T-helper 9 cell (primary cell): ENCODE results near the gene UFC1.

Source experiments
- DNase-seq: peaks from one replicate; pipeline ENCODE4 v3.0.0-alpha.2; 2020

UFC1 gene

GRCh38 chr1:161137881-161138280 lies 15.9 kb upstream of the UFC1 start:
- no peak for DNase-seq

- no peak for DNase-seq
These were observed 15.3 kb upstream of the UFC1 start for GRCh38 chr1:161138431-161138830.

- no peak for DNase-seq
These were observed 14.0 kb upstream of the UFC1 start for GRCh38 chr1:161139766-161140165.

- no peak for DNase-seq
These were observed 12.9 kb upstream of the UFC1 start for GRCh38 chr1:161140755-161141400.

DNA sequence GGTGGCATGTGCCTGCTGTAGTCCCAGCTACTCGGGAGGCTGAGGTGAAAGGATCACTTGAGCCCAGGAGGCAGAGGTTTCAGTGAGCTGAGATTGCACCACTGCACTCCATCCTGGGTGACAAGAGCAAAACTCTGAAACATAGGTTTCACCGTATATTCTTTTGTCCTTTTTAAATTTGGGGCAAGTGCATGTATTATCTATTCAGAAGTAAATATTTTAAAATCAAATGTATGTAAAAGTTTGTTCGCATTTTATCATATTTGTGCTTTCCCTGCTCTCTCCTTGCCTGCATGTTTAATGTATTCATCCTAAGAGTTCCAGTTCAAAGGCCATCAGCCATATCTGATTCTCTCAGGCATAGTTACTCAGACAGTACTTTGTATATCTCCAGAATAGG lies 7.9 kb upstream of the UFC1 start:
- DNase-seq, result no peak

GRCh38 chr1:161153176-161153575 lies 602 bp upstream of the UFC1 start:
- DNase-seq, result no peak

DNA sequence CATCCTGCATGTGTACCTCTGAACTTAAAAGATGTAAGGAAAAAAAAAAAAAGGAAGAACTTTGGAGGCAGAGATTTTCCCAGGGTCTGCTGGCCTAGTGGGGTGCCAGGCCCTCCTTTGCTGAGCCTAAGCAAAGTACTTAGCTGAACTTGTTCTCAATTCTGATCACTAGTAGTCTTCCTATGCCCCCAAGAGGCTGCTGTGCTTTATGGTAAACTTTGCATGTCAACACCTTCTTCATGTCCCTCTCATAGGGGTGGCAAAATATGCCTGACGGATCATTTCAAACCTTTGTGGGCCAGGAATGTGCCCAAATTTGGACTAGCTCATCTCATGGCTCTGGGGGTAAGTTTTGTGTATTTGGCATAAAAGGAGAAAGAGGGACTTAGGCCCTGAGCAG lies 4.1 kb downstream of the UFC1 start:
- DNase-seq, result no peak

GRCh38 chr1:161158316-161159010 lies 4.7 kb downstream of the UFC1 start:
- DNase-seq, result no peak

DNA sequence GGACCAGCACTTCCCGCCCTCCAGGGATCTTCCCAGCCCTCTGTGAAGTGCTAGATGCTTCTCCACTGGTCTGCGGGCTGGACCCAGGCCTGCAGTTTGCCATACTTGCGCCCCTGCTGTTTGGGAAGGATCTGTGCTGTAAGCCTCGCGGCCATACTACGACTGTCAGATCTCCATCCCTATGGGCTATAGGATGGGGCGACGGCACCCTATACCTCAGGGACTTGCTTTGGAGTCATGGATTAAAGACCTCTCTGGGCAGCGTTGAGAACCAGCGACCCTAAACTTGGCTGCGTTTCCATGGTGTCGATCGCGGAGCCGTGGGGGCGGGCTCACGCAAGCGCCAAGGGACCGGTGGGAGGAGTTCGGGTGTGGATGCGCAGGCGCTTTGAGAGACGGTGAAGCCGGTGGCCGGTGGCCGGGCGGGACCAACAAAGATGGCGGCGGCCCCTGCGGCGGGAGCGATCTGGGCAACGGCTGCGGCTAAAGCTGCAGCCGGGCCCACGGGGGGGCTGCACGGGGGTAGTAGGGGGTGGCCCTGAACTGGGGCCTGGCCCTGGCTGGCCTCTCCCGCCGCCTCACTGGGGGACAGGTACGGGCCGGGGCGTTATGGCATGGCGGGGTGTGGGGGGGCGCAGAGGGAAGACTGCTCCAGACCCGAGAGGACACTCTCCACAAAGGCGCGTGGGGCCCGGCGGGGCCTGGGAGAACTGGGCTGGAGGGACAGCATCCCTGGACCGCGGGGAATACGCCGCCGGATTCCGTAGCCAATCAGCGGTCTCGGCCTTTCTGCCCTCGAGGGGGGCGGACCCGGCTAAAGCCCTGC lies 5.5 kb downstream of the UFC1 start, which contains the start of gene USP21:
USP21 (plus strand) TSS at position 414 of the 826 bp plus-strand sequence. CDS start 1,141 bp downstream, outside the sequence.
- peak; percentile 86 for DNase-seq

- DNase-seq, result no peak
These were observed 6.1 kb downstream of the UFC1 start for GRCh38 chr1:161159913-161160243.

DNA sequence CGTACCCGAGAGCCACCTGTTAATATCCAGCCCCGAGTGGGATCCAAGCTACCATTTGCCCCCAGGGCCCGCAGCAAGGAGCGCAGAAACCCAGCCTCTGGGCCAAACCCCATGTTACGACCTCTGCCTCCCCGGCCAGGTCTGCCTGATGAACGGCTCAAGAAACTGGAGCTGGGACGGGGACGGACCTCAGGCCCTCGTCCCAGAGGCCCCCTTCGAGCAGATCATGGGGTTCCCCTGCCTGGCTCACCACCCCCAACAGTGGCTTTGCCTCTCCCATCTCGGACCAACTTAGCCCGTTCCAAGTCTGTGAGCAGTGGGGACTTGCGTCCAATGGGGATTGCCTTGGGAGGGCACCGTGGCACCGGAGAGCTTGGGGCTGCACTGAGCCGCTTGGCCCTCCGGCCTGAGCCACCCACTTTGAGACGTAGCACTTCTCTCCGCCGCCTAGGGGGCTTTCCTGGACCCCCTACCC lies 6.9 kb downstream of the UFC1 start:
- no peak for DNase-seq

DNA sequence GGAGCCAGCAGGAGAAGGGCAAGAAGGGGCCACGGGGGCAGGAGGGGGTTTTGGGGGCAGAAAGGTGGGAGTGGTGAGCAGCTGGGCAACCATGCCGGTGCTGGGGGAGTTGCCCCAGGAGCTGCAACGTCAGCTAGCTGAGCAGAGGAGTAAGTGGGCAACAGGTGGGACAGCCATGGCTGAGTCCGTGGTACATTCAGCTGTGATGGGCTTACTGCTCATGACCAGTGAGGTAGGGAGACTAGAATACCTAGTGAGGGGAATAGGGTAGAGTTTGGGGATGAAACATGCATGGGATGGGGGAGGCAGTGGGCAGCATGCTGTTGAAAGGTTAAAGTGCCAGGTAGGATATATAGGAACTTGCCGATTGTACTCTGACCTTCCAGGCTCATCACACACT lies 7.9 kb downstream of the UFC1 start:
- no peak for DNase-seq

- no peak for DNase-seq
These were observed 8.3 kb downstream of the UFC1 start for GRCh38 chr1:161162052-161162451.

DNA sequence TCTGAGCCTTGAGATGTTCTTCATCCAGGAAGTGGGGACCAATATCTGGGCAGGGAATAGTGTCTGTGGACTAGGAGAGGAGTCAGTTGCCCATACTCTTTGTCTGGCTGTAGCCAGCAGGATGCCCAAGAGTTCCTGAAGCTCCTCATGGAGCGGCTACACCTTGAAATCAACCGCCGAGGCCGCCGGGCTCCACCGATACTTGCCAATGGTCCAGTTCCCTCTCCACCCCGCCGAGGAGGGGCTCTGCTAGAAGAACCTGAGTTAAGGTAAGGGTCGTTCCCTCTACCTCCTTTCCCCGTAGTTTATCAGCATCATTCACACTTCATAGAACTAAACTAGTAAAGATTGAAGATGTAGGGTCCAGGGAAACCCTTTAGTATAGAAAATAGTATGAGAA lies 9.0 kb downstream of the UFC1 start:
- DNase-seq, result no peak

GRCh38 chr1:161163793-161164192 lies 10.0 kb downstream of the UFC1 start:
- DNase-seq, result no peak

- no peak for DNase-seq
These were observed 11.3 kb downstream of the UFC1 start for GRCh38 chr1:161164901-161165610.

- peak; percentile 84 for DNase-seq
These were observed 12.2 kb downstream of the UFC1 start, which contains the start of gene PPOX for GRCh38 chr1:161165742-161166668. Gene PPOX (plus strand): TSS chr1:161166426. CDS start chr1:161166848, 422 bp downstream.

DNA sequence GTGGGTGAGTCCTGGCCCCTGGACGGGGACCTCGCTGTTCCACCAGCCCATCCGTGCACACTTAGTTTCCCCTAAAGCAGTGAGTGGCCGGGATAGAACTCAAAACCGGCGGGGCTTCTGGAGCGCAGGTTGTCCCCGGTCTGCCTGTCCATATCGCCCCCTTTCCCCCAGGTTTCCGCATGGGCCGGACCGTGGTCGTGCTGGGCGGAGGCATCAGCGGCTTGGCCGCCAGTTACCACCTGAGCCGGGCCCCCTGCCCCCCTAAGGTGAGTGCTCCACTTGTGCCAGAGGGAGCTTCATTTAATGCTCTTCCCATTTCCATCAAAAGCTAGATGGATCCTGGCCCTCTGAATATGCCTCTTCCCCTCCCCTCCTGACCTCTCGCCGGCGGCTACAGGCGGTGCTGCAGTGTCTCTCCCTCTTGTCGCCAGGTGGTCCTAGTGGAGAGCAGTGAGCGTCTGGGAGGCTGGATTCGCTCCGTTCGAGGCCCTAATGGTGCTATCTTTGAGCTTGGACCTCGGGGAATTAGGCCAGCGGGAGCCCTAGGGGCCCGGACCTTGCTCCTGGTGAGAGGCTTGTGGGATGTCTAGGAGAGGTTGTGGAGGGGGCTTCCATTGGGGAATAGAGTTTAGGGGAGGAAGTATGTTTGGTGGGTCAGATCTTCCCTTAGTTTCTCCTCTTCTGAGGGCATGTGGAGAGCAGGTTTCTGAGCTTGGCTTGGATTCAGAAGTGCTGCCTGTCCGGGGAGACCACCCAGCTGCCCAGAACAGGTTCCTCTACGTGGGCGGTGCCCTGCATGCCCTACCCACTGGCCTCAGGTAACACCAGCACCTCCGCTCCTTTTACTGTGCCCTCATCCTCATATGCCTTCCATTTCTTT lies 13.1 kb downstream of the UFC1 start:
- no peak for DNase-seq

GRCh38 chr1:161168906-161169305 lies 15.1 kb downstream of the UFC1 start:
- DNase-seq, result no peak

DNA sequence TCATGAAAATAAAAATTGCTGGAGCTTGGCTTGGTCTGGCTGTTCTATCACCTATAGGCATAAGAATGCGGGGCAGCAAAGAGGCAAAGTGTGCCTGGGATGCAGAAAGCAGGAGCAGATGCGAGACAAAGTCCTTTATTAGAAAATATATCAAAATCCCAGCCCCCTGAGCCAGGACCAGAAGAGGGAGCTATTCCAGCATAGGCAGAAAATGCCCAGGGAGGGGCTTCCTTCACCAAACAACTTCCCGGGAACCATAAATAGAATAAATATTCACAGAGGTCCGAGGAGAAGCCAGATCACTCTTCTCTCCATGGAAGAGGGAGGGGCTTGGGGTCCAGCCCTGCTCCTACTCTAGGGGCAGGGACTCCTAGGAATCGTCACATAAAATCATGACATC lies 17.4 kb downstream of the UFC1 start:
- DNase-seq, result no peak

DNA sequence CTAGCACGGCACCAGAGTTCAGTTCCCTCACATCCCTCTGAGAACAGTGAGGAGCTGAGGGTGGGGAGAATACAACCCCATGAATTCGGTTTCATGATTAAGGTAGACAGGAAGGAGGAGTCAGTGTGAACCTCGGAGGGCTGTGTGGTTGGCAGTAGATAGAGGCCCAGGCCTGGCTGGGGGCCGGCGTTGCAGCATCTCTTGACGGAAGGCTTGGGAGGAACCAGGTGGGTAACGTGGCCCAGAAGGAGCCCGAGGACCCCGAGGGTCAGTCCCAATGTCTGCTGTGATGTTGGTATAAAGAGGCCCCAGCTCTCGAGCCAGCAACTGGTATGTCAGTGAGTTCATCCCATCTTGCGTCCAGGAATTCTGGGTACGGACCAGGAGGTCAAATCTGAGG lies 17.9 kb downstream of the UFC1 start:
- no peak for DNase-seq
